OCI-LY3 (cell line): ENCODE data around the gene TNNI3K.
A peak's percentile ranks its signal among the peaks of the same experiment; 100 is the strongest.

Source experiments
- H2AFZ ChIP-seq: fragments of 200-600, 300-600 bp; shearing (Covaris generic); 2 replicates; pipeline ENCODE4 v1.6.0; 2014; ENCODE audit warnings: antibody characterized with exemption, low read depth, low read length
- H3K27ac ChIP-seq: fragments of 200-600, 300-600 bp; sonication (generic); 2 replicates; pipeline ENCODE4 v1.5.1; 2014; ENCODE audit warnings: mild to moderate bottlenecking, low read length, moderate library complexity, mixed read lengths
- H3K27me3 ChIP-seq: fragments of 200-600, 300-600 bp; sonication (generic); 2 replicates; pipeline ENCODE4 v1.6.1; 2014; ENCODE audit warnings: low read depth, low read length, mixed read lengths
- H3K36me3 ChIP-seq: fragments of 200-600, 300-600 bp; sonication (generic); replicated peaks from 2 replicates; pipeline ENCODE3; 2014; ENCODE audit warnings: low read depth, low read length, mixed read lengths
- H3K4me1 ChIP-seq: fragments of 300-600, 200-600 bp; sonication (generic); 2 replicates; pipeline ENCODE4 v1.6.1; 2014; ENCODE audit warnings: low read length, mixed read lengths
- H3K4me2 ChIP-seq: fragments of 200-600, 300-600 bp; sonication (generic); 2 replicates; pipeline ENCODE4 v1.6.1; 2014; ENCODE audit warnings: low read length, mixed read lengths
- H3K4me3 ChIP-seq: fragments of 300-600, 200-600 bp; sonication (generic); 2 replicates; pipeline ENCODE4 v1.5.1; 2014; ENCODE audit warnings: antibody characterized with exemption, mild to moderate bottlenecking, low read length, moderate library complexity
- H3K79me2 ChIP-seq: fragments of 300-600, 200-600 bp; shearing (Covaris generic); 2 replicates; pipeline ENCODE4 v1.6.1; 2014; ENCODE audit warnings: mild to moderate bottlenecking, low read length, mixed read lengths
- H3K9ac ChIP-seq: fragments of 300-600, 200-600 bp; shearing (Covaris generic); 2 replicates; pipeline ENCODE4 v1.6.0; 2014; ENCODE audit warnings: mild to moderate bottlenecking, low read length, moderate library complexity
- H3K9me3 ChIP-seq: fragments of 200-600, 300-600 bp; shearing (Covaris generic); 2 replicates; pipeline ENCODE4 v1.6.1; 2014; ENCODE audit warnings: low read length, mixed read lengths; ENCODE audit not compliant: insufficient read depth
- H4K20me1 ChIP-seq: fragments of 200-600, 300-600 bp; sonication (generic); 2 replicates; pipeline ENCODE4 v1.6.1; 2016; ENCODE audit warnings: low read length, mixed read lengths; ENCODE audit not compliant: insufficient read depth
- CTCF ChIP-seq: fragments of 200-600, 300-600 bp; sonication (generic); IDR thresholded peaks from 2 replicates; pipeline ENCODE4 v1.5.1; 2014; ENCODE audit warnings: antibody characterized with exemption, low read length, low read depth
- EZH2phosphoT487 ChIP-seq: fragments of 200-600 bp; shearing (Covaris generic); IDR thresholded peaks from 2 replicates; pipeline ENCODE4 v1.6.1; 2018; ENCODE audit warnings: antibody characterized with exemption, mixed run types, low read depth

Gene TNNI3K

GRCh38 chr1:74586253-74586897, 351.2 kb downstream of the TNNI3K start:
- no peaks in the 10 kb centered on the region for H3K36me3 ChIP-seq
- H3K27me3 ChIP-seq, result no peaks in the 10 kb centered on the region
- H3K4me2 ChIP-seq, result peak overlapping the region; percentile 42; the same call in 1 of the 2 replicates
- no peaks in the 10 kb centered on the region for H4K20me1 ChIP-seq
- H3K4me1 ChIP-seq, result no peaks in the 10 kb centered on the region
- TF ChIP-seq CTCF, result no peak
- no peak for TF ChIP-seq EZH2phosphoT487
- H3K27ac ChIP-seq, result no peak overlapping the region
- H3K9me3 ChIP-seq, result no peaks in the 10 kb centered on the region
- H3K9ac ChIP-seq, result no peak overlapping the region
- 0 out of 2 replicates have a peak overlapping the region, but pooled peaks have one; percentile 27 for H3K4me3 ChIP-seq
- no peak overlapping the region; the same call in 1 of the 2 replicates for H2AFZ ChIP-seq
- H3K79me2 ChIP-seq, result no peaks in the 10 kb centered on the region

- no peak overlapping the region for H3K27ac ChIP-seq
- H3K4me2 ChIP-seq, result no peak overlapping the region
- H3K4me3 ChIP-seq, result no peak overlapping the region
- no peaks in the 10 kb centered on the region for H3K36me3 ChIP-seq
- H2AFZ ChIP-seq, result no peak overlapping the region
- TF ChIP-seq EZH2phosphoT487 (no peak), CTCF (no peak)
- no peaks in the 10 kb centered on the region for H4K20me1 ChIP-seq
- no peaks in the 10 kb centered on the region for H3K79me2 ChIP-seq
- H3K9ac ChIP-seq, result no peak overlapping the region
- peaks cover 10% of the 10 kb centered on the region for H3K4me1 ChIP-seq
- no peaks in the 10 kb centered on the region for H3K9me3 ChIP-seq
- H3K27me3 ChIP-seq, result no peaks in the 10 kb centered on the region
Observed at GRCh38 chr1:74587888-74588287, 352.7 kb downstream of the TNNI3K start.

- no peaks in the 10 kb centered on the region for H3K27me3 ChIP-seq
Observed at GRCh38 chr1:74590288-74590687, 355.1 kb downstream of the TNNI3K start.

DNA sequence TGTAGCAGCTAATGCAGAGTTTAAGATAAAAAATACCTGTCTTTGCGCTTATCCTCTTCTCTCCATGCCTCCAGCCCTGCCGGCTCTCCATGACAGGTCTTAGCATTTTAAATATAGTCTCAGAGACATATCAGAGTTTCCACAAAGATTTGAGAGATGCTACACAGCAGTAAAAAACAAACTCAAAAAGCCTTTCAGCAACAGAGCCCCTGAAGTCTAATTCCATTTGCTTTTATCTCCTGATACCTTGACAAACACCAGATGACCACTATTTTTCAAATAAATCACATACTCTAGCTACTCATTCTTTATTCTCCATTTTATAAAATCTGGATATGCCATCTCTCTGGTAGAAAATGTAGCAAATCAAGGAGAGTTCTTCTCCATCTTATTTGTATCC, 356.8 kb downstream of the TNNI3K start:
- Histone ChIP-seq H3K4me1 (peaks cover 11% of the 10 kb centered on the region), H3K27ac (no peak overlapping the region), H3K9me3 (no peaks in the 10 kb centered on the region), H4K20me1 (no peaks in the 10 kb centered on the region), H3K4me3 (no peak overlapping the region), H3K36me3 (no peaks in the 10 kb centered on the region), H3K79me2 (no peaks in the 10 kb centered on the region), H3K27me3 (no peaks in the 10 kb centered on the region), H2AFZ (no peak overlapping the region), H3K9ac (no peak overlapping the region), H3K4me2 (peak overlapping the region; percentile 48)
- TF ChIP-seq CTCF (no peak), EZH2phosphoT487 (no peak)

More at GRCh38 chr1:74590288-74590687, 355.1 kb downstream of the TNNI3K start:
- peaks cover 11% of the 10 kb centered on the region for H3K4me1 ChIP-seq
- no peaks in the 10 kb centered on the region for H4K20me1 ChIP-seq
- no peaks in the 10 kb centered on the region for H3K9me3 ChIP-seq
- H2AFZ ChIP-seq, result no peak overlapping the region
- no peak overlapping the region for H3K4me3 ChIP-seq
- H3K79me2 ChIP-seq, result no peaks in the 10 kb centered on the region
- no peak overlapping the region for H3K27ac ChIP-seq
- H3K36me3 ChIP-seq, result no peaks in the 10 kb centered on the region
- H3K9ac ChIP-seq, result no peak overlapping the region
- no peak overlapping the region for H3K4me2 ChIP-seq
- no peak for TF ChIP-seq EZH2phosphoT487
- TF ChIP-seq CTCF, result no peak
